Hematopoietic multipotent progenitor cell treated with erythropoietin and hydrocortisone succinate and interleukin-3 and kit ligand, for 15 days (in vitro differentiated cells): ENCODE data around the gene EGFL8.
"Not testable (repeated sequence)": the region's sequence is repeated elsewhere in the genome, so short reads cannot be mapped to it uniquely, and the experiment has no call there.

ENCODE experiments used
- DNase-seq: peaks from one replicate; pipeline ENCODE4 v3.0.0-alpha.2; 2015; ENCODE audit warnings: low spot score

Gene EGFL8

GRCh38 chr6:32196682-32197616, 32.6 kb downstream of the EGFL8 start:
- no peak for DNase-seq

- DNase-seq, result no peak
These were observed 33.9 kb downstream of the EGFL8 start for GRCh38 chr6:32198345-32198696.

- no peak for DNase-seq
These were observed 34.5 kb downstream of the EGFL8 start for GRCh38 chr6:32198866-32199265.

- DNase-seq, result no peak
These were observed 36.5 kb downstream of the EGFL8 start for GRCh38 chr6:32200711-32201475.

GRCh38 chr6:32202186-32202585, 37.8 kb downstream of the EGFL8 start:
- no peak for DNase-seq

GRCh38 chr6:32203426-32204267, 39.3 kb downstream of the EGFL8 start:
- no peak for DNase-seq

- DNase-seq, result no peak
These were observed 39.9 kb downstream of the EGFL8 start for GRCh38 chr6:32204268-32204715.

- DNase-seq, result no peak
These were observed 44.6 kb downstream of the EGFL8 start for GRCh38 chr6:32208996-32209395.

- DNase-seq, result no peak
These were observed 45.8 kb downstream of the EGFL8 start for GRCh38 chr6:32210191-32210601.

GRCh38 chr6:32211432-32211831, 47.0 kb downstream of the EGFL8 start:
- DNase-seq, result not testable (repeated sequence)

GRCh38 chr6:32212076-32212760, 47.8 kb downstream of the EGFL8 start:
- no peak for DNase-seq

- no peak for DNase-seq
These were observed 49.3 kb downstream of the EGFL8 start for GRCh38 chr6:32213649-32214048.

GRCh38 chr6:32214126-32214525, 49.7 kb downstream of the EGFL8 start:
- no peak for DNase-seq

GRCh38 chr6:32215617-32216016, 51.2 kb downstream of the EGFL8 start:
- no peak for DNase-seq

GRCh38 chr6:32216285-32216684, 51.9 kb downstream of the EGFL8 start:
- DNase-seq, result peak; percentile 21

- DNase-seq, result no peak
These were observed 52.6 kb downstream of the EGFL8 start for GRCh38 chr6:32216998-32217397.
